Measurements from ENCODE around the gene ARHGAP19.
"Not testable (repeated sequence)": the region's sequence is repeated elsewhere in the genome, so short reads cannot be mapped to it uniquely, and the experiment has no call there.

GRCh38 chr10:97290576-97291356 lies 1.7 kb downstream of the ARHGAP19 start:
- TF ChIP-seq POLR2A (IDR thresholded peaks at IDR 0.05): not testable (repeated sequence)
- TF ChIP-seq, protein P1, sequence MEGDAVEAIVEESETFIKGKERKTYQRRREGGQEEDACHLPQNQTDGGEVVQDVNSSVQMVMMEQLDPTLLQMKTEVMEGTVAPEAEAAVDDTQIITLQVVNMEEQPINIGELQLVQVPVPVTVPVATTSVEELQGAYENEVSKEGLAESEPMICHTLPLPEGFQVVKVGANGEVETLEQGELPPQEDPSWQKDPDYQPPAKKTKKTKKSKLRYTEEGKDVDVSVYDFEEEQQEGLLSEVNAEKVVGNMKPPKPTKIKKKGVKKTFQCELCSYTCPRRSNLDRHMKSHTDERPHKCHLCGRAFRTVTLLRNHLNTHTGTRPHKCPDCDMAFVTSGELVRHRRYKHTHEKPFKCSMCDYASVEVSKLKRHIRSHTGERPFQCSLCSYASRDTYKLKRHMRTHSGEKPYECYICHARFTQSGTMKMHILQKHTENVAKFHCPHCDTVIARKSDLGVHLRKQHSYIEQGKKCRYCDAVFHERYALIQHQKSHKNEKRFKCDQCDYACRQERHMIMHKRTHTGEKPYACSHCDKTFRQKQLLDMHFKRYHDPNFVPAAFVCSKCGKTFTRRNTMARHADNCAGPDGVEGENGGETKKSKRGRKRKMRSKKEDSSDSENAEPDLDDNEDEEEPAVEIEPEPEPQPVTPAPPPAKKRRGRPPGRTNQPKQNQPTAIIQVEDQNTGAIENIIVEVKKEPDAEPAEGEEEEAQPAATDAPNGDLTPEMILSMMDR (IDR thresholded peaks at IDR 0.05): not testable (repeated sequence)

Data from thyroid gland (tissue), 4 donors.